ENCODE measurements around the gene NUDT19. TPM values are rescaled to one million over a fixed set of nuclear protein-coding genes. Genes with fewer than 3 reads are reported as not detected.

NUDT19 gene
- total RNA-seq, 1 experiment from 2014 or later = 22.1 TPM

Other genes with a start within 250 kb of the NUDT19 start
- gene PDCD5, start 110.6 kb upstream of the NUDT19 start, total RNA-seq (2021; ENCODE audit: unreplicated experiment) = 143 TPM
- 48.1 TPM for gene ANKRD27, start 16.6 kb upstream of the NUDT19 start, total RNA-seq (2021; ENCODE audit: unreplicated experiment)
- 0.54 TPM for gene RGS9BP, start 16.0 kb upstream of the NUDT19 start, total RNA-seq (2021; ENCODE audit: unreplicated experiment)
- gene TDRD12, start 27.9 kb downstream of the NUDT19 start, total RNA-seq (2021; ENCODE audit: unreplicated experiment) = 0.30 TPM
- gene SLC7A9, start 177.9 kb downstream of the NUDT19 start, total RNA-seq (2021; ENCODE audit: unreplicated experiment) = 0.42 TPM